Adrenal gland (tissue), 12 donors: ENCODE data around the gene SCCPDH. TPM values are rescaled to one million over a fixed set of nuclear protein-coding genes. Genes with fewer than 3 reads are reported as not detected.
"Not testable (repeated sequence)": the region's sequence is repeated elsewhere in the genome, so short reads cannot be mapped to it uniquely, and the experiment has no call there.

Experiments used
- DNase-seq, 7 donors: peaks; one replicate each; pipeline ENCODE4 v3.0.0-alpha.2; 2019 to 2020
- H3K27ac ChIP-seq, 5 donors: fragments of 200-600 bp; sonication (generic) in 4 of 5; 1 replicate in 3 of 5; 2 replicates in 2 of 5; pipeline versions ENCODE4 v1.5.1 to v1.8.0; 2016 to 2020; ENCODE audit warnings: mild to moderate bottlenecking in 1 of 5
- H3K27me3 ChIP-seq: fragments of 200-600 bp; 2 replicates; pipeline ENCODE4 v1.8.0; 2021
- H3K36me3 ChIP-seq, 2 donors: fragments of 200-600 bp; replicated peaks in 1 of 2; 1 replicate in 1 of 2; 2 replicates in 1 of 2; pipeline versions ENCODE4 v1.5.1 to v1.8.0; 2018 to 2022
- H3K4me1 ChIP-seq, 2 donors: fragments of 200-600 bp; replicated peaks in 1 of 2; 1 replicate in 1 of 2; 2 replicates in 1 of 2; pipeline versions ENCODE4 v1.5.1 to v1.8.0; 2018 to 2021
- H3K4me3 ChIP-seq, 4 donors: fragments of 200-600 bp; sonication (generic) in 3 of 4; one replicate each; pipeline ENCODE4 v1.5.1; 2016 to 2018
- H3K9me3 ChIP-seq, 3 donors: fragments of 200-600 bp; sonication (generic) in 1 of 3; replicated peaks in 1 of 3; 1 replicate in 2 of 3; 2 replicates in 1 of 3; pipeline versions ENCODE4 v1.5.1 to v1.8.0; 2016 to 2021
- CTCF ChIP-seq, 6 experiments: fragments of 450-650 bp in 4 of 6; fragments of 200-600 bp in 2 of 6; sonication (generic) in 1 of 6; IDR thresholded peaks; 1 replicate in 5 of 6; 2 replicates in 1 of 6; pipeline versions ENCODE4 v1.5.1 to v1.8.0; 2016 to 2021; ENCODE audit warnings: antibody characterized with exemption in 6 of 6, mild to moderate bottlenecking in 2 of 6, moderate library complexity in 1 of 6
- POLR2A ChIP-seq, 2 donors: fragments of 450-650 bp; IDR thresholded peaks; one replicate each; pipeline ENCODE4 v1.6.1; 2017; ENCODE audit warnings: antibody characterized with exemption in 2 of 2, mild to moderate bottlenecking in 2 of 2, moderate library complexity in 1 of 2
- WGBS, 4 donors: extraction: QIAGEN DNeasy Blood & Tissue Kit in 2 of 4; methylation state at CpG; one replicate each; pipeline versions ENCODE4 v1.1.5 to v1.1.7; 2013 to 2017; 5-methylcytosine and 5-hydroxymethylcytosine counted together
- intact Hi-C, 2 donors: fragments of 100-400 bp; cut with DNase I; formaldehyde crosslinking; loops; one replicate each; pipeline versions ENCODE4 v1.14.1 to v1.15.0; 2022 to 2023
- polyA plus RNA-seq, 3 donors: library from polyadenylated mRNA; stranded (reverse); fragments of 200-250 nt in 2 of 3; fragments of 350-450 nt in 1 of 3; fragmentation: Illumina TruSeq in 1 of 3; extraction: RNeasy Lipid Tissue Mini Kit (QIAGEN cat#74804) in 1 of 3; gene quantifications; one replicate each; pipeline ENCODE4 v1.2.3, GENCODE V29; 2013 to 2014
- total RNA-seq, 9 donors: library from RNA; depleted of rRNA in 4 of 9; stranded (reverse); fragments of >200 nt in 4 of 9; fragments of 120-200 nt in 1 of 9; fragmentation: NEBNext Ultra II Directional in 1 of 9; extraction: Animal tissue kit (Norgen Biotek cat#: 25700) in 1 of 9; gene quantifications; one replicate each; pipeline versions ENCODE4 v1.1.0 to v1.2.4, GENCODE V29; 2013 to 2023
- donor health status: healthy with polysubstance abuse.
- donor health status: Bipolar disorder and iron deficiency.
- donor health status: DM: yes; HTN: yes; CAD: no.
- donor health status: DM: no; HTN: no; CAD: no.
- donor health status: DM: no; HTN: no; CAD: no.
- donor health status: DM: yes; HTN: yes; CAD: no.

SCCPDH gene
- total and polyA plus RNA-seq, 12 donors = 12.0 to 180 (median 60.7) TPM

GRCh38 chr1:246805135-246805716 is 81.0 kb downstream of the SCCPDH start:
- Histone ChIP-seq H3K36me3 (no peaks in the 10 kb centered on the region), H3K4me3 (no peak overlapping the region), H3K4me1 (no peaks in the 10 kb centered on the region), H3K27ac (no peak overlapping the region), H3K27me3 (no peaks in the 10 kb centered on the region), H3K9me3 (no peaks in the 10 kb centered on the region)
- no peak for DNase-seq
- intact Hi-C loops = no loop called here
- WGBS, 4 donors = 71 to 81% (median 80%) methylated on average over 10 of the region's 10 CpGs
- TF ChIP-seq CTCF (IDR thresholded peaks at IDR 0.05) (no peak), POLR2A (IDR thresholded peaks at IDR 0.05) (no peak)

- intact Hi-C loops = no loop called here
- no peak for TF ChIP-seq CTCF (IDR thresholded peaks at IDR 0.05)
- no peak for TF ChIP-seq POLR2A (IDR thresholded peaks at IDR 0.05)
- WGBS, 4 donors = 91 to 100% (median 93%) methylated on average over 1 to 6 of the region's 6 CpGs
- H3K27ac ChIP-seq = no peak overlapping the region
- H3K4me1 ChIP-seq = no peaks in the 10 kb centered on the region
- no peaks in the 10 kb centered on the region for H3K27me3 ChIP-seq
- no peaks in the 10 kb centered on the region for H3K9me3 ChIP-seq
- no peak for DNase-seq
- H3K4me3 ChIP-seq = no peak overlapping the region
- H3K36me3 ChIP-seq = no peaks in the 10 kb centered on the region
Measured at GRCh38 chr1:246809473-246809872, 85.3 kb downstream of the SCCPDH start.

DNA sequence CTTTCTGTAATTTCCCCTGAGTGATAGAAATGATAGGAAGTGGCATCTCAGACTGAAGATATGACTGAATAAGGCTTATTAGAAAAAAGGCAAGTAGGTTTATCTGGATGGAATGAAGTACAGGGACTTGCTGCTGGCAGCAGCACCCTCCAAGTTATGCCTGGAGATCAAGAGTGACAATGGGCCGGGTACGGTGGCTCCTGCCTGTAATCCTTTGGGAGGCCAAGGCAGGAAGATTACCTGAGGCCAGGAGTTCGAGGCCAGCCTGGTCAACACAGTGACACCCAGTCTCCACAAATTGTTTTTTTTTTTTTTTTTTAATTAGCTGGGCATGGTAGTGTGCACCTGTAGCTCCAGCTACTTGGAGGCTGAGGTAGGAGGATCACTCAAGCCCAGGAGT is 87.8 kb downstream of the SCCPDH start:
- intact Hi-C loops = no loop called here
- Histone ChIP-seq H3K9me3 (no peaks in the 10 kb centered on the region), H3K27ac (no peak overlapping the region), H3K36me3 (no peaks in the 10 kb centered on the region), H3K4me3 (no peak overlapping the region), H3K27me3 (no peaks in the 10 kb centered on the region), H3K4me1 (no peaks in the 10 kb centered on the region)
- no peak for DNase-seq
- TF ChIP-seq CTCF (IDR thresholded peaks at IDR 0.05) (no peak), POLR2A (IDR thresholded peaks at IDR 0.05) (no peak)
- WGBS, 4 donors = 82 to 93% (median 87%) methylated on average over 3 of the region's 3 CpGs

DNA sequence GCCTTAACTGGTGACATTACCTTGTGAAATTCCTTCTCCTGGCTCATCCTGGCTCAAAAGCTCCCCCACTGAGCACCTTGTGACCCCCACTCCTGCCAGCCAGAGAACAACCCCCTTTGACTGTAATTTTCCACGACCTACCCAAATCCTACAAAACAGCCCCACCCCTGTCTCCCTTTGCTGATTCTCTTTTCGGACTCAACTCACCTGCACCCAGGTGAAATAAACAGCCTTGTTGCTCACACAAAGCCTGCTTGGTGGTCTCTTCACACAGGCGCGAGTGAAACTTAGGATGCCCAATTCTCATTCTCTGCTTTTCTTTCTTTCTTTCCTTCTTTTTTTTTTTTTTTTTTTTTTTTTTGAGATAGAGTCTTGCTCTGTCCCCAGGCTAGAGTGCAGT is 89.1 kb downstream of the SCCPDH start:
- WGBS, 4 donors = 82 to 90% (median 87%) methylated on average over 3 to 4 of the region's 4 CpGs
- H3K27ac ChIP-seq, H3K4me3 ChIP-seq, H3K9me3 ChIP-seq, H3K36me3 ChIP-seq, H3K27me3 ChIP-seq, H3K4me1 ChIP-seq, intact Hi-C loops, DNase-seq: not testable (repeated sequence)

- no peaks in the 10 kb centered on the region for H3K27me3 ChIP-seq
- no peaks in the 10 kb centered on the region for H3K4me1 ChIP-seq
- intact Hi-C loops = no loop called here
- TF ChIP-seq CTCF (IDR thresholded peaks at IDR 0.05) (no peak), POLR2A (IDR thresholded peaks at IDR 0.05) (no peak)
- no peaks in the 10 kb centered on the region for H3K36me3 ChIP-seq
- H3K4me3 ChIP-seq = no peak overlapping the region
- no peaks in the 10 kb centered on the region for H3K9me3 ChIP-seq
- DNase-seq = no peak
- WGBS, 4 donors = 77 to 85% (median 81%) methylated on average over 13 of the region's 13 CpGs
- H3K27ac ChIP-seq = no peak overlapping the region
Measured at GRCh38 chr1:246814890-246815289, 90.7 kb downstream of the SCCPDH start.
